ENCODE measurements around the gene TCF3.

DNA sequence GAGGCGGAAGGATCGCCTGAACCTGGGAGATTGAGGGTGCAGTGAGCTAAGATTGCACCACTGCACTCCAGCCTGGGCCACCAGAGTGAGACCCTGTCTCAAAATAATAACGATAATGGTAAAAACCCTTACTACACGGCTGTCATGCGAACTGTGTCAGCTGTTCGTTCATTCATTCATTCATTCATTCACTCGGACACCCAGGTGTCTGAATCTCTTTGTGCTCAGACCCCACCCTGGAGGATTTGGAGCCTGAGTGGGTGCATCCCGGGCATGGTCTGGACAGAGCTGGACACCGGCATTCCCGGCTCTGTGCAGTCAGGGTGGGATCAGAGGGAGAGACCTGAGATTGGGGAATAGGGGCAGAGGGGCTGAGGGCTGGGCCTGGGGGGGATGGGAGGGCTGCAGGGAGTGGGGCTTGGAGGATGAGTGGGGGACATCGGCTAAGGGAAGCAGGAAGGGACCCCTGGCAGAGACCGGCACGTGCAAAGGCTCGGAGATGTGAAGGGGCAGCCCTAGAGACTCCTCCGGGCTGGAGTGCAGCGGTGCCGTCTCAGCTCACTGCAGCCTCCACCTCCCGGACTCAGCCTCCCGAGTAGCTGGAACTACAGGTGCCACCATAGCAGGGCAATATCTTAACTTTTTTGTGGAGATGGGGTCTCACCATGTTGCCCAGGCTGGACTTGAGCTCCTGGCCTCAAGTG, 31.6 kb upstream of the TCF3 start:
- TF ChIP-seq CTCF (conservative IDR thresholded peaks at IDR 0.05; ENCODE audit: low read length) (no peak), EZH2phosphoT487 (IDR thresholded peaks at IDR 0.05; ENCODE audit: borderline replicate concordance) (no peak)
